KG1 (cell line): ENCODE measurements around the gene SSB.
"Not testable (repeated sequence)": the region's sequence is repeated elsewhere in the genome, so short reads cannot be mapped to it uniquely, and the experiment has no call there.

Experiments
- DNase-seq: peaks from one replicate; lab custom pipeline; 2025; lab: John Stamatoyannopoulos, UW

SSB gene

GRCh38 chr2:169838743-169839489 lies 40.2 kb downstream of the SSB start:
- DNase-seq: no peak

- DNase-seq: no peak
These were observed 41.5 kb downstream of the SSB start for GRCh38 chr2:169839954-169840746.

- no peak for DNase-seq
These were observed 42.1 kb downstream of the SSB start for GRCh38 chr2:169840747-169841142.

DNA sequence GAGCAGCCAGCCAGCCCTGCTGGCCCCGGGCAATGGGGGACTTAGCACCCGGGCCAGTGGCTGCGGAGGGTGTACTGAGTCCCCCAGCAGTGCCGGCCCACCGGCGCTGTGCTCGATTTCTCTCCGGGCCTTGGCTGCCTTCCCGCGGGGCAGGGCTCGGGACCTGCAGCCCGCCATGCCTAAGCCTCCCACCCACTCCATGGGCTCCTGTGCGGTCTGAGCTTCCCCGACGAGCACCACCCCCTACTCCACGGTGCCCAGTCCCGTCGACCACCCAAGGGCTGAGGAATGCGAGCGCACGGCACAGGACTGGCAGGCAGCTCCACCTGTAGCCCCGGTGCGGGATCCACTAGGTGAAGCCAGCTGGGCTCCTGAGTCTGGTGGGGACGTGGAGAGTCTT lies 43.0 kb downstream of the SSB start:
- not testable (repeated sequence) for DNase-seq

DNA sequence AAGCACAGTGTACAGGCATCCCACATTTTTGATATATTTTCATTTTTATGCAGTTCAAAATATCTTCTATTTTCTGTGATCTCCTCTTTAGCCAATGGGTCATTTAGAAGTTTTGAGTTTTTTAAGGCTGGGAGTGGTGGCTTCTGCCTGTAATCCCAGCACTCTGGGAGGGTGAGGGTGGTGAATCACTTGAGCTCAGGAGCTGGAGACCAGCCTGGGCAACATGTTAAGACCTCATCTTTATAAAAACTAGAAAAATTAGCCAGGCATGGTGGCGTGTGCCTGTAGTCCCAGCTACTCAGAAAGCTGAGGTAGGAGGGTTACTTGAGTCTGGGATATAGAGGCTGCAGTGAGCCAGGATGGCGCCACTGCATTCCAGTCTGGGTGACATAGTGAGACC lies 46.3 kb downstream of the SSB start:
- DNase-seq: no peak

DNA sequence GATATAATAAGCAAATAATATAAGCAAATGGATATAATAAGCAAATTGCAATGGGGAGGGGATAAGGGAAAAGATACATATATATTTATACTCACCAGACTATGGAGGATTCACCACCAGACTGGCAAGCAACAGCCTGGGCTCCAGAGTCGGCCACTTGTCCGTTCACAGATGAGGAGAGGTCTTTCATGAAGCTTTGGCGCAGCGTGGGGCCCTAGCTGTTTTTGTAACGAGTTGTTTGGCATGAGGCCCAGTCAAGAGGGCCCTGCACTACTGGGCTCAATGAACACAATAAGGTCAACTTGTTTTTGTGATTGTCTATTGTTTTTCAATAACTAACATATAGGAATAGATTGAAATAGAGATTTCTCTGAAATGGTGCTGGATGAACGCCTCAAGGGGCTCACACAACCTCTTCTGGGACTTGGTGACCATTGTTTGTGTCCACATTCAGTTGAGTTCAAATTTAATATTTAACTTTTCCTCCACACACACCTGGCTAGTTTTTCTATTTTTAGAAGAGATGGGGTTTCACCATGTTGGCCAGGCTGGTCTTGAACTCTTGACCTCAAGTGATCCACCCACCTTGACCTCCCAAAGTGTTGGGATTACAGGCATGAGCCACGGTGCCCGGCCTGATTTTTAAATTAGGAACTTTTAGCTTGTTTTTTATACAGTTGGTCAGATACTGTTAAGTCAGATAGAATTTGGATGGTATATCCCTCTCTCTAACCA lies 50.5 kb downstream of the SSB start:
- not testable (repeated sequence) for DNase-seq

GRCh38 chr2:169849710-169850109 lies 51.0 kb downstream of the SSB start:
- no peak for DNase-seq

DNA sequence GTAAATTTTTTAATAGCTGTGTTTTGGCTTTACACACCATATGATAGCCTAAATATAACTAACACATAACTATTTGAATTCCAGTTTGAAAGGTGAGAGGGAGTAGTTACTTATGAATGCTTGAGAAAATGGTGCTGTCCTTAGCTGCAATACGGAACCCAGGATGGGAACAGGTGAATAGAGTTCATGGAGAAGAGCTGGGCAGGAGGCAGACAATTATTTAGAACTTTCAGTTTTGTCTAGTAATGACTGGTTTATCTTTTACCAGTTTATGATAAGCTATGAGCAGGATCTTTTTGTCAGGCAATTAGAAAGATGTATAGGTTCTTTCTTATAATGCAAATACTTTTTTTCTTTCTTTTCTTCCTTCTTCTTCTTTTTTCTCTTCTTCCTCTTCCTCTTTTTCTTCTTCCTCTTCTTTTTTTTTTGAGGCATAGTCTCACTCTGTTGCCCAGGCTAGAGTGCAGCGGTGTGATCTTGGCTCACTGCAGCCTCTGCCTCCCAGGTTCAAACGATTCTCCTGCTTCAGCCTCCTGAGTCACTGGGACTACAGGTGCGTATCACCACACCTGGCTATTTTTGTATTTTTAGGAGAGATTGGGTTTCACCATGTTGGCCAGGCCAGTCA lies 54.5 kb downstream of the SSB start:
- no peak for DNase-seq

DNA sequence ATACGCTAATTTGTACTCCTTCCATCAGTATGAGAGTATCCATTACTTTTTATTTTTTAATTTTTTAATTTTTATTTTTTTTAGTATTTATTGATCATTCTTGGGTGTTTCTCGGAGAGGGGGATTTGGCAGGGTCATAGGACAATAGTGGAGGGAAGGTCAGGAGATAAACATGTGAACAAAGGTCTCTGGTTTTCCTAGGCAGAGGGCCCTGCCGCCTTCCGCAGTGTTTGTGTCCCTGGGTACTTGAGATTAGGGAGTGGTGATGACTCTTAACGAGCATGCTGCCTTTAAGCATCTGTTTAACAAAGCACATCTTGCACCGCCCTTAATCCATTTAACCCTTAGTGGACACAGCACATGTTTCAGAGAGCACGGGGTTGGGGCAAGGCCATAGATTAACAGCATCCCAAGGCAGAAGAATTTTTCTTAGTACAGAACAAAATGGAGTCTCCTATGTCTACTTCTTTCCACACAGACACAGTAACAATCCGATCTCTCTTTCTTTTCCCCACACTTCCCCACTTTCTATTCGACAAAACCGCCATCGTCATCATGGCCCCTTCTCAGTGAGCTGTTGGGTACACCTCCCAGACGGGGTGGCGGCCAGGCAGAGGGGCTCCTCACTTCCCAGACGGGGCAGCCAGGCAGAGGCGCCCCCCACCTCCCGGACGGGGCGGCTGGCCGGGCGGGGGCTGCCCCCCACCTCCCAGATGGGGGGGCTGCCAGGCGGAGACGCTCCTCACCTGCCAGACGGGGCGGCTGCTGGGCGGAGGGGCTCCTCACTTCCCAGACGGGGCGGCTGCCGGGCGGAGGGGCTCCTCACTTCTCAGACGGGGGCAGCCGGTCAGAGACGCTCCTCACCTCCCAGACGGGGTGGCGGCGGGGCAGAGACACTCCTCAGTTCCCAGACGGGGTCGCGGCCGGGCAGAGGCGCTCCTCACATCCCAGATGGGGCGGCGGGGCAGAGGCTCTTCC lies 56.9 kb downstream of the SSB start:
- not testable (repeated sequence) for DNase-seq

- DNase-seq: no peak
These were observed 60.8 kb downstream of the SSB start for GRCh38 chr2:169859423-169859822.

DNA sequence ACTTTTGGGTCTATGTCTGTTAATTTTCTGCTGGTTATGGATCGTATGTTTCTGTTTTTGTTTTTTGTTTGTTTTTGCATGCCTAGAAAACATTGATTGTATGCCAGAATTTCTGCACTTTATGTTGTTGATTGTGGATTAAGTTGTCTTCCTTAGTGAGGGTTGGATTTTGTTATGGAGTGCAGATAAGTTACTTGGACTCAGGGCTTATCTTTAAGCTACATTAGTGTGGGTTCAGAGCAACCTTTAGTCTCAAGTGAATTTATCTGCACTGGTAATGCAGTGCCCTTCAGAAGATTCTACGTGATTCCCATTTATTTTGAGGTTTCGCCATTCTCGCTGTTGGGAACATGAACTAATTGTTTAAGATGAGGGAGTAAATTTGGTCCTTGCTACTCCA lies 61.5 kb downstream of the SSB start:
- DNase-seq: no peak
